Choroid plexus epithelial cell (primary cell): ENCODE data around the gene MSL3B.

Experiments
- DNase-seq: peaks from one replicate; pipeline ENCODE4 v3.0.0-alpha.2; 2010; ENCODE audit warnings: low read depth
- H3K4me3 ChIP-seq: 2 replicates; pipeline ENCODE4 v1.5.1; 2011; ENCODE audit warnings: low read depth, mild to moderate bottlenecking, control low read depth, low read length, moderate library complexity
- TF ChIP-seq, protein P1 (sequence below): conservative IDR thresholded peaks from 2 replicates; pipeline ENCODE4 v1.5.1; 2011; ENCODE audit warnings: low read depth, mild to moderate bottlenecking, control low read depth, inconsistent platforms, low read length, moderate library complexity

The MSL3B gene

DNA sequence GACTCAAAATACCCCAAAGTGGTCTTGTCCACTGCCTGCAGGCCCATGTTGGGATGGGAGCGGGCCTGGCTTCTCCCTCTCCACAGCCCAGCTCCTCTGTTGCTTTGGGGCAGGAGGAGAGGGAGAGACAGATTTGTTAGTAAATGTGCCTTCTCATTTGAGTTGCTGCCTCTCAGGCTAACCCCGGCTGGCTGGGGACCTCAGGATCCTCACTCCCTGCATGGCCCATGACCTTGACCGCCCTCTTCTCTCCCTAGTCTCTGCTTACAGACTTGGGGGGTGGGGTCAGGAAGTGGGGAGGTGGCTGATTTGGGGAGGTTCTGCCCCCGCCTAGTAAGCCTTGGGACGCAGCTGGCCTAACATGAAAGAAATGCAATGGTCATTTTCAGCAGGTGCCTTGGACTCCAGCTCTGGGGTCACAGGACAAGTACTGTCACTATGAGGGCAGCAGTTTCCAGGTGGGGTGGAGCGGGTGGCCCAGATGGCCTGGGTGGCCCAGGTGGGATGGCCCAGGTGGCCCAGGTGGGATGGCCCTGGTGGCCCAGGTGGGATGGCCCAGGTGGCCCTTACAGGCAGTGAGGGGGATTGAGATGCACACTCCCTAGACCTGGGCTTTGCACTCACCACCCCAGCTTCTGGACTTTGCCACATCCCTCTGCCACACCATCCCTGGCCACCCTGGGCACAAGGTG, 37.9 kb downstream of the MSL3B start:
- H3K4me3 ChIP-seq = no peak overlapping the region
- TF ChIP-seq, protein P1, sequence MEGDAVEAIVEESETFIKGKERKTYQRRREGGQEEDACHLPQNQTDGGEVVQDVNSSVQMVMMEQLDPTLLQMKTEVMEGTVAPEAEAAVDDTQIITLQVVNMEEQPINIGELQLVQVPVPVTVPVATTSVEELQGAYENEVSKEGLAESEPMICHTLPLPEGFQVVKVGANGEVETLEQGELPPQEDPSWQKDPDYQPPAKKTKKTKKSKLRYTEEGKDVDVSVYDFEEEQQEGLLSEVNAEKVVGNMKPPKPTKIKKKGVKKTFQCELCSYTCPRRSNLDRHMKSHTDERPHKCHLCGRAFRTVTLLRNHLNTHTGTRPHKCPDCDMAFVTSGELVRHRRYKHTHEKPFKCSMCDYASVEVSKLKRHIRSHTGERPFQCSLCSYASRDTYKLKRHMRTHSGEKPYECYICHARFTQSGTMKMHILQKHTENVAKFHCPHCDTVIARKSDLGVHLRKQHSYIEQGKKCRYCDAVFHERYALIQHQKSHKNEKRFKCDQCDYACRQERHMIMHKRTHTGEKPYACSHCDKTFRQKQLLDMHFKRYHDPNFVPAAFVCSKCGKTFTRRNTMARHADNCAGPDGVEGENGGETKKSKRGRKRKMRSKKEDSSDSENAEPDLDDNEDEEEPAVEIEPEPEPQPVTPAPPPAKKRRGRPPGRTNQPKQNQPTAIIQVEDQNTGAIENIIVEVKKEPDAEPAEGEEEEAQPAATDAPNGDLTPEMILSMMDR = no peak
- no peak for DNase-seq

DNA sequence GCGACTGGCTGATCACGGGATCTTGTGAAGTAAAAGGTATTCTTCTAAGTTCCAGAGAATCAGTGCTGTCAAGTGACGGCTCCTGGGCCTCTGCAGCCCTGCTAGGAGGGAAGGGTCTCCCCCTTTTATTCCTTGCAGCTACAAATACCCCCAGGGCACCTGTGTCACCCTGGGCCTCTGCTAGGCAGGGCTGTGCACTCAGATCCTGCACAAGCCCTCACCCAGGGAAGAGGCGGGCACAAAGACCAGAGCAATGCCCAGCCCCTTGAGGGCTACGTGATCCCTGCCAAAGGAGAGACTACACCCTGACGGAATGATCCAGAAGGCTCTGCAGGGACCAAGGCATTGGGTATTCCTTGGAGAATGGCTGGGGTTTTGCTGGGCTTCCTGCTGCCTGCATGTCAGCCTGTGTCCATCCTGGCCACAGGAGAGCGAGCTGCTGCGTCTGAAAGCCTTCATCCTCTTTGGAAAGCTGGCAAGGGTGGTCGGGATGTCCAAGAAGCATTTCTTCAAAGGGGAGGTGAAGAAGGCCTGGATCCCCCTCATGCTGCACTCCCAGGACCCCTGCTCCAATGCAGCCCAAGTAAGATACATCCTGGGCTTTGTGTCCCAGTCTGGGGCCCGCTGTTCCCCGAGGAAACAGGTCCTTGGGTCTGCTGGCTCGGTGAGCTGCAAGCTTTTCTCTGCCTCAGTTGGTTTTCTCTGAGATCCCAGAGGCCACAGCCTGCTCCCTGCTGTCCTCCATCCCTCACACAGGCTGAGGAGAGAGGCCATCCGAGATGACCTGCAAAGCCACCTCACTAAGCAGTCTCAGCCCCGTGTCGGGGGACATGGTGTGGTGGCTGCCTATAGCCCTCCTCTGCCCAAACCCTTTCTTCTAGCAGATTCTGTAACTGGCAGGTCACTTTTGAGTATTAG, 38.7 kb downstream of the MSL3B start:
- H3K4me3 ChIP-seq = no peak overlapping the region
- TF ChIP-seq, protein P1 = no peak
- DNase-seq = no peak

DNA sequence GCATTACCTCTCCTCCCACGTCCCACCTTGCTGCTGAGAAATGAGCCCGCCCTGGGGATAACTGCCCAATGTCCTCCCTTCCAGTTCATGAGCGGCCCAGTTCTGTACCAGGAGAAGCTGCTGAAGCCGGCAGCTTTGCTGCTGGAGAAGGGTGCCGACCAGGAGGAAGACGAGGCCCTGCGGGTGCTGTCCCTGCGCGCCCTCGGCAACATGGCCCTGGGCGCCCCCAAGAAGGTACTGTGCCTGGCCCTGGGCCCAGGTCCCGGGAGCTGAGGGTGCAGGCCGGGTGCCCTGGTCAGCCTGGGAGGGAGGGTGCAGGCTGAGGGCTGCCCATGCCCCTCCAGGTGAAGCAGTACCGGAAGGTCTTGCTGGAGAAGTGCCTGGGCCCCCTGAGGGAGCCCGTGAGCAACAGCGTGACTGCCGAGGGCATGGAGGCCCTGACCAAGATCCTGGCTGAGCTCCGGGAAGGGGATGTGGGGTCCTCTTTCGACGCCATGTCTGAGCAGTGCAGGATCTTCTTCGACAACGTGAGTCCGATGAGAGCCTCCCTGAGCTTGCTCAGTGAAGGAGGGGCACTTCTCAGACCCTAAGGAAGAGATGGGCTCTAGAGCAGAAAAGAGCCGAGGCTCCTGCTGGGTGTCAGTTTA, 39.5 kb downstream of the MSL3B start:
- H3K4me3 ChIP-seq = no peak overlapping the region
- no peak for DNase-seq
- TF ChIP-seq, protein P1 = no peak

DNA sequence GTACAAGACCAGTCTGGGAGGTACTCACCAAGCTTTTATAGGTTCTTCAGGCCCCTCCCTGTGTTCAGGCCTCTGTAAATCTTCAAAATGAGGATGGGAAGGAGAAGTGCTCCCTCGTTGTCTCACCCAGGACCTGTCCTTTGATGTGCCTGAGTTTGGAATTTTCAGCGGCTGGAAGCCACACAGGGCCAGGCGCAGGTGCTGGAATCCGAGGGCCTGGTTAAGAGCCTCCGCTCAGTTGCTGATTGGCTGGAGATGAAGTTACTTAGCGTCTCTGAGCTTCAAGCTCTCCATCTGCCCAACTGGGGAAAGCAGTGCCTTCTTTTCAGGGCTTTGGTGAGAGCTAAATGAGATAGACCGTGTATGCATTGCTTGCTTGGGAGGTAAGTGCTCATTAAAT, 43.8 kb downstream of the MSL3B start:
- no peak overlapping the region for H3K4me3 ChIP-seq
- TF ChIP-seq, protein P1 = no peak
- no peak for DNase-seq

DNA sequence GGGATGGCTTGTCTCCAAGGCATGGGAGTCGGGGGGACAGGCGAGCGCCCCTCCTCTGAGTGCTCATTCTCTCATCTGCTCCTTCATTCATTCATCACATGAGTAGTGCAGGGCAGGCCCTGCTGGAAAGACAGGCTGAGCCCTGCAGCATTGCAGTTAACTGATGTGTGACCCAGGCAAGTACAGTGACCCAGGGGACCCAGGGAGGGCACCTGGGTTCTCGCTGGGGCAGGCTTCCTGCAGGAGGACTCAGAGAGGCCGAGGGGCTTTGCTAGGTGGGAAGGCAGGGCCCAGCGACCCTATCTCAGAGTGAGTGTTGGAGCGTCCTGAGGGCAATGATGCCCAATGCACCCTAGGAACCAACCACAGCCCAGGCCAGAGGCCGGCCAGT, 44.5 kb downstream of the MSL3B start:
- DNase-seq = no peak
- TF ChIP-seq, protein P1 = no peak
- H3K4me3 ChIP-seq = no peak overlapping the region

DNA sequence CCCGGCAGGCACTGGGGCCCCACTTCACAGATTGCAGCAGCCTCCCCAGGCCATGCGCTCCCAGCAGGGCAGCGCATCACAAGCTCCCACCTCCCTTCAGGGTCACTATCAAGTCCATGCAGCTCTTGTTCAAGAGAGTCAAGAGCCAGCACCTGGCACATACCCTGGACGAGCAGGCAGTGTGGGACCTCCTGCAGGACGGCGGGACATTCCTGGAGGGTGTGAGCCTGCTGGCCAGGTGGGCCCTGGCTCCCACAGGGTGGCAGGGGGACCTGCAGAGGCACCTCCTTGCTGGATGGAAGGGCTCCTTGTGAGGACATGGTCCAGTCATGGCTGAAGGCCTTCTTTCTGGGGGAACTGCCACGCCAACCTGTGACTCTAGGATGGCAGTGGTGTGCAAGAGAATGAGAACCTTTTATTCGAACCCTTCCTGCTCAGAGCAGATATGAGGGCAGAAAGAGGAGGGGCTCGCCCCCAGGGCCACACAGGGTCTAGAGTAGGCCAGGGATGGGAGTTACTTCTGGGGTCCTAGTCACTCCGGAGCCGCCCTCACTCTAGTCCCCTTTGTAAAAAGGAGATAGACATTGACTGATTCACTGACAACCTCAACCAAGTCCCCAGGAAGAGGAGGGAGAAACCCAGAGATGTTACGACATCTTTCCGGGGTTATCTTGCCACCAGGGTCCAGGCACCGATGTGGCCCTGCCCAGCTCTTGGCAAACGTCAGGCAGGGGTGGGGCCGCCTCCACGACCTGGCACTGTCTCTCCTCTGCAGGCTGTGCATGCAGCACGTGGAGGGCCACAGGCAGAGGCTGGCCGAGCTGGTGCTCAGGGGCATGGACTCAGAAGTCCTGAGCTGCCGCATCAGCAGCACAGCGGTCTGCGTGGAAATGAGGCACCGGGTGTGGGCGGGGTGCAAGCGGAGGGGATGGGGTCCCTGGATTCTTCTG, 45.1 kb downstream of the MSL3B start:
- no peak overlapping the region for H3K4me3 ChIP-seq
- TF ChIP-seq, protein P1 = no peak
- no peak for DNase-seq
